Measurements from ENCODE around the gene NECTIN1.

The NECTIN1 gene

GRCh38 chr11:119729951-119730613 is 1.1 kb upstream of the NECTIN1 start:
- no peak for DNase-seq

GRCh38 chr11:119729581-119729927 is 554 bp upstream of the NECTIN1 start:
- DNase-seq: no peak

GRCh38 chr11:119728211-119728626 is 781 bp downstream of the NECTIN1 start:
- DNase-seq: no peak

DNA sequence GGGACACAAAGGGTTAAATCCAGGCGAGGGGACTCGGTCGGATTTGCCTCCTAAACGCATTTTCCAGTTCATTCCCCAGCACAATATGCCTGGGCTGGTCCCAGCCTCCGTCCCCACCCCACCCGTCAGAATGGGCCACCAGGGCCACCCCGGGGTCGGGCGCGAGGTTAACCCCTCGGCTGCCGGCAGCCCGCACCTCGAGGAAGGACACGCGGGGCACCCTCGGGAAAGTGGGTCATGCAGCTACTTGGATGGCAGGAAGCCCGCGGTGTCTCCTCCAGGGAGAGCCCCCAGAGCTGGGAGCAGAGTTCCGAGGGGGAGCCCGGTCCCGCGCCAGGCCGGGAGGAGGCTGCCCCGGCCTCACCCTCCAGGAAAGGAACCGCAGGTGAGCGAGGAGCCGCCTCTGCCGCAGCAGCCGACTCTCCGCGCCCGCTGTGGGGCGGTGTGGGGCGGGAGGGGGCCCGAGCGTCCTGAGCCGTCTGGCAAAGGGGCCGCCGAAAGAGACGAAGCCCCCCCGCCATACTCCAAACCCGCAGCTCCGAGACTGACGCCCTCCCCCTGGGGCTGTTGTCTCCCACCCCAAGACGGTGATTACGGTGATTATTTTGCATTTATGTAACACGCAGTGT is 1.4 kb downstream of the NECTIN1 start:
- DNase-seq: no peak

GRCh38 chr11:119726585-119727522 is 2.1 kb downstream of the NECTIN1 start:
- no peak for DNase-seq

GRCh38 chr11:119726150-119726553 is 2.8 kb downstream of the NECTIN1 start:
- DNase-seq: no peak

DNA sequence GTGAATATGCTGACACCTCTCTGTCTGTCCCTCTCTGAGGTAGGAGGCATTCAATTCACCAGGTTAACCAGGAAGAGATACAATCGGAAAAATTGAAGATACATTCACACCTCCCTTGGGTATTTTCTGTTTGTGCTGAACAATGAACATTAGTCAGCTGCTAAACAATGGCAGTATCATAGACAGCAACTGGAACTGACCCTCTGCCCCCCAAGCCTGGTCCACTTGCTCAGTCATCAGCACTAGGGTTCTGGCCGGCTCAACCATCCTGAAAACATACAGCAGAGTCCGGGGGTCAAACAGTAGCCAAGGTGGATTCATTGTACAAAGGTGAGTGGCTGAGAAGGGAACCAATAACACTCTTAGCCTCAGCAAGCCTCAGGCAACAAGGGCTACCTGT is 4.0 kb downstream of the NECTIN1 start:
- DNase-seq: no peak

GRCh38 chr11:119723952-119724325 is 5.1 kb downstream of the NECTIN1 start:
- no peak for DNase-seq

DNA sequence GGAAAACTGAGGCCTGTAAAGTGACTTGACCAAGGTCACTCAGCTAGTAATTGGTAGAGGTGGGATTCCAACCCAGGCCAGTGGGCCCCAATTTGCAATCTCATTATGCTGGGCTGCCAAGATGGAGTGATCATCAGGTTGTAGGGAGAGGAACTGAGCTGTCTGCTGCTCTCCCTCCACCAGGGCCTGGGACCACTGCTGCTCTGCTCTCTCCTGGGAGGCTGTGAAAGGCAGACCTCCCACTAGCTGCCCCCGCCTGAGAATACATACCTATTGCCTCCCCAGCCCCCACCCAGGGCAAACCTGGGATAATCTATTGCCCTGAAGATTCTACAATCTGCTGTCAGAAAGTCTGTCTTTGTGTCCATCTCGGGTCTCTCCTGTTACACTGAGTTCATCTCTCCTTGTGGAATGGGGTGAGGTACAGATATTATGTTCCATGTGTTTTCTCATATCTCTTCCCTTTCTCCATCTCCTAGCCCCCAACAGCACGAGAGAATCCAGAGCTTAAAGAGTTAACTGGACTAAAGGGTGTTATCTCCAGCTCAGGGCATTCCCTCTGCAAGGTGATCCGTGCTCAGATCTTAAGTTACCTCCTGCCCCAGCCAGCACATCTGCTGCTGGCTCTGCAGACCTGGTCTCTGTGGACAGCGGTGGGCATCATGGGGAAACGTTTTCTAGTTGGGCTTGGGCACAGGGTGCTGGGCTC is 5.6 kb downstream of the NECTIN1 start:
- no peak for DNase-seq

GRCh38 chr11:119722281-119722794 is 6.7 kb downstream of the NECTIN1 start:
- DNase-seq: no peak

DNA sequence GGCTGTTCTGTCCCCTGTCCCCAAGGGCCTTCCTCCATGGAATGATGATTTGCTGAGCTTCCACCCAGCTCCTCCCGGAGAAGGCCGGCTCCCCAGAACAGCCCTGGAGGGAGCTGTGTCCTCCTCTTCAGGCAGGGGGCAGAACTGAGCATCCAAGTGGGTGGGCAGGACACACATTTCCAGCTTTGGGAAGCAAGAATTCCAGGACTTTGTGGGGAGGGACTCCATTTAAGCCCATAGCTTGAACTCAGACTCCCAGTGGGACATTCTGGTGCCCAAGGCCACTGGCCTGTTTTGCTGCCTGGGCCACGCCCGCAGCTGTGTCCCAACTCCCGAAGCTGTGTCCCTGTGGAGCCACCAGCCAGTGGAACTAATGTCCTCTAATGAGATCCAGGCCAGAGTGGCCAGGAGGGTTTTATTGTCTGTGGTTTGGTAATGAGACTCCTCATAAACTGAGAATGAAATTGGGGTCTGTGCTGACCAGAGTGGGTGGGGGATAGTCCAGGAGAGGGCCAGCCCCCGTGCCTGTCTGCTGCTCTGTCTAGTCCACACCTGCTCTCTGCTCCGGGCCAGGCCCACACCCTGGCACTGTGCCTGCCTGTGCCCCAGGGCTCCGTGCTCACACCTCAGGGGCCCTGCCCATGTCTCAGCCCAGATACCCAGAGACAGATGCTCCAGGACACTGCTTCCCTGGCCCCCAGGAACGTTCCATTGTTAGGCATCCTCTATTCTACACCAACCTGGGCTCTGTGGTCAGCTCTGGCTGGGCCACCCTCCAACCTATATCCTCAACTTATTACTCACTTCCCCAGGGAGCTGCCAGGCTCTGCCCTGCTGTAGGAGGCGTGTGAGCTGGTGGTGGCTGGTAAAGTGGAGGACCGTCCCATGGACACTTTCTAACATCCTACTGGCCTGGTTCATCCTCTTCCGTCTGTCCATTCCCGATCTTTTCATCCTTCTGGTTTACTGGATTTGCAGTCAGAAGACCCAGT is 7.6 kb downstream of the NECTIN1 start:
- DNase-seq: no peak

DNA sequence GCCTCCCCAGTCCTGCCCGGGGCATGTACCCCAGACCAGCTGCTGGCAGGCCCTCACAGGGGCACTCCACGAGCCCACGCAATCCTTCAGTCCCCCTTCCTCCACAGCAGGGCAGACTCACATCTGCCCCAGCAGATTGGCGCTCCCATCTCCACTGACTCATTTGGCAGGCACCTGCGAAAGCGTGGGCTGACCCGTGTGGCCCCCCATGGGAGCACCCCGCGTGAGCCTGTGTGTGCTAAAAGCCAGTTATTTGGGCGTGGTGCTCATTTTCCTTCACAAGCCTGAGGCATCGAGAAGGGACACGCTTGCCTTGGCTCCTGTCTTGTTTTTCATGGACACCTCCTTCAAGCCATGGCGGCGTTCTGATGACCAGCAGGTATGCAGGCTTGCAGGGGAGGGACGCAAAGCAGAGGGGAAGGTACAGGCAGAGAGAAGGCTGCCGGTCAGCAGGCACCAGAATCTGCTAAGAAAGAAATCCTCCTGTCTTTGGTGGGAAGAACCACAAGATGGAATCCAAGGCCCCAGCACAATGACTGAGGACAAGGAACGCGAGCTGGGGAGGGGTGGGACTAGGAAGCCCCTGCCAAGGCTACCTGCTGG is 8.6 kb downstream of the NECTIN1 start:
- DNase-seq: no peak

DNA sequence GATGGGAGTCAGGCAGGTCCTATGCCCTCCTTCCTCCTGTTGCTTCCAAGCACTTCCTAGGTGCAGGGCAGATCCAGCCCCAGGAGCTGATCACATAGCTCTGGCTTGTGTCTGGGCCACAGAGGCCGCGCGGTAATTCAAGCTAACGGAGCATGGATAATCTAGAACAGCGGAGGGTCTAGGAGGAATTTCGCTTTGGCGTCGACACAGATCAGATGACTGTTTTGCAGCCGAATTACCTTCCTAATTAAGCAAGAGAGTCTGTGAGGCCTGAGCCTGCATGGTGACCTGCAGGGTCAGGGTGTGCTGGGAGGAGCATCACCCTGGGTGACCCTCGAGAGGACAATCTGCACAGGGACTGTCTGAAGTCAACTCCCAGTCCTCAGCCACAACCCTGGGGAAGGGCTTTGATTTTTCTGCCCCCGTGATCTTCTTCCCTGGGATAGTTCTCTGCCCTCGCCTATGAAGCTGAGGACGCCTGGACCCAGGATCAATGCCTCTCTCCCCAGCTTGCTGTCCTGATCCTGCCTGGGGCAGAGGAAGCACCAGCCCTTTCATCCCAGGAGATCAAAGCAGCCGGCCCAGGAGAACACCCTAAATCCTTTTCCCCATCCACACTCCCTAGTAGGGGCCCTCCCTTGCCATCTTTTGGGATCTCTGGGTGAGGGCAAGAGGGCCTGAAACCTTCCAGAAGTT is 11.0 kb downstream of the NECTIN1 start:
- DNase-seq: no peak

DNA sequence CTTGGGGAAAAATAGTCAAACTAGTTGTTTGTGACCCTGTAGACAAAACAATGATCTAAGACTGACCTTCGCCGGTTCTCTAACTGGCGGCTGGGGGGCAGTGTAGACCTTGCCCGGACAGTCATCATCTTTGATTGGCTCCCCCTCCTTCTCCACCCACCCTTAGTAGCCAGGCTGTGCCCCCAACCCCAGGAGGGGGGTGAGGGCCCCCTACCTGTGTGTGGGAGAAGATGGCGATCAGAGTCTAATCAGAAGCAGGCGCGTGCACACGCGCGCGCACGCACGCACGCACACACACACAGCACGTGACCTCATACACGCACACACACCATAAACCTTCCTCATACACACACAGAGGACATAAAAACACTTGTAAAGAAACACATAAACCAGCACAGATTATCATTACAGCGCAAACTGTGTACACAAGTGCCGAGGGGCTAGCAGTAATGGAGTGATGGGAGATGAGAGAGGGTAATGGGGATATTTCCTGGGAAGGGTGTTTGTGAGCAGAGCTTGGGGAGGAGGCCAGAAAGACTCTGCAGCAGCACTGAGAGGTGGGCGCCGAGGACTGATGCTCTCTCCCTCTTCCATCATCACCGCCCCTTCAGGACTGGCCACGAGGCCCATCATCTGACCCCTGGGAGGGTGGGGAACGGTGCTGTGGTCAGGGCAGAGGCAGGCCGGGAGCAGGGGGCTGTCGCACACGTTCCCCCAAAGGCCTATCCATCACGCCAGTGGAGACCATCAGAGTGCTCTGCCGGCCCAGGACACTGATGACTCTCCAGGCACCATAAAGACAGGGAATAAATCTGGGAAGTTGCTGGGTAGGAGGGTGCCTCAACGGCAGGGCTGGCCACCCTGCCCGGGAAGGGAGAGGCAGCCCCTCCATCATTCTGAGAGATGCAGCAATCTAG is 12.2 kb downstream of the NECTIN1 start:
- DNase-seq: no peak

GRCh38 chr11:119714590-119714989 is 14.4 kb downstream of the NECTIN1 start:
- no peak for DNase-seq

DNA sequence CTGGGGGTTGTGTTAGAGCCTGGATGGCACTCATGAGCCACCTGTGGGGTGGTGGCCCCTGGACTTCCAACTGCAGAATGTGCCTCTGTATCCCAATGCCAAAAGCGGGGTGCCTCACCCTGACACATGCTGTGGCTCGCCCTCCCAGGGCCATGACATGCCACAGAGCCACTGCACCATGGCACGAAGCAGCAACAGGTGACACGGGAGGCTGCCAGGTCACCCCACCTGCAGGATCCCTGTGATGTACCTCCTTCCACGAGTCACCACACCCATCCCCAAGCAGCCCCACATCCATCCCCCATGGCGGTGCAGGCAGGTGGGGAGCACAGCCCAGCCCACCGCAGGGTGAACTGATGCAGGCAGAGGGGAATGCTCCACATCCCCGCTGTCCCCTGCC is 14.8 kb downstream of the NECTIN1 start:
- DNase-seq: no peak

DNA sequence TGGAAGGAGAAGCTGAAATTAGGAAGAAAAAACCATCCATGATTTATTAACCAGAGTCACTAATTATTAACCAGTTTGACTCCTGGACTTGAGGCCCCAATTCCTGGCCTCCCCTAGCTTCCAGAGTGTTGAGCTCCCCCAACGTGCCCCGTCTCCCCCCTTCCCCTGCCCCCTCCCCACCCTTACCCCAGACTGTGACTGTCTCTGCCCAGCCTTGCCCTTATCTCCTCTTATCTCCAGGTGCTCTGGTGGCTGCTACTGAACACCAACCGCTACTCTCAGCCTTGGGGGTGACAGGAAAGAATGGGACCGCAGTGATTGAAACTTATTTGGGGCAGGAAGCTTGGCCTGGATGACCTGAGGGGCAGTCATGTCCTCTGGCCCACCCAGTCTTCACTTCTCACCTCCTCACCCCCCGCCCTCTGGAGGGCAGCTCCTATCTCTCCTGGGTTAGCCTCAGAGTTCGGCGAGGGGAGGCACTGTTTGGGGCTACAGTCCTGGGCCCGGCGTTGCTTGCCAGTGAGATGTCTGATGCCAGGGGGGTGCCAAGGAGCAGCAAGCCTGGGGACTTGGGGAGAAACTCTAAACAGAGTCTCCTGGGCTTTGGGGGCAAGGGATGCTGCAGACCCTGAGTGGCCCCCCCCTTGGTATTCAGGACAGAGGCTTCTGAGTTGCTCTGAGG is 15.5 kb downstream of the NECTIN1 start:
- no peak for DNase-seq

DNA sequence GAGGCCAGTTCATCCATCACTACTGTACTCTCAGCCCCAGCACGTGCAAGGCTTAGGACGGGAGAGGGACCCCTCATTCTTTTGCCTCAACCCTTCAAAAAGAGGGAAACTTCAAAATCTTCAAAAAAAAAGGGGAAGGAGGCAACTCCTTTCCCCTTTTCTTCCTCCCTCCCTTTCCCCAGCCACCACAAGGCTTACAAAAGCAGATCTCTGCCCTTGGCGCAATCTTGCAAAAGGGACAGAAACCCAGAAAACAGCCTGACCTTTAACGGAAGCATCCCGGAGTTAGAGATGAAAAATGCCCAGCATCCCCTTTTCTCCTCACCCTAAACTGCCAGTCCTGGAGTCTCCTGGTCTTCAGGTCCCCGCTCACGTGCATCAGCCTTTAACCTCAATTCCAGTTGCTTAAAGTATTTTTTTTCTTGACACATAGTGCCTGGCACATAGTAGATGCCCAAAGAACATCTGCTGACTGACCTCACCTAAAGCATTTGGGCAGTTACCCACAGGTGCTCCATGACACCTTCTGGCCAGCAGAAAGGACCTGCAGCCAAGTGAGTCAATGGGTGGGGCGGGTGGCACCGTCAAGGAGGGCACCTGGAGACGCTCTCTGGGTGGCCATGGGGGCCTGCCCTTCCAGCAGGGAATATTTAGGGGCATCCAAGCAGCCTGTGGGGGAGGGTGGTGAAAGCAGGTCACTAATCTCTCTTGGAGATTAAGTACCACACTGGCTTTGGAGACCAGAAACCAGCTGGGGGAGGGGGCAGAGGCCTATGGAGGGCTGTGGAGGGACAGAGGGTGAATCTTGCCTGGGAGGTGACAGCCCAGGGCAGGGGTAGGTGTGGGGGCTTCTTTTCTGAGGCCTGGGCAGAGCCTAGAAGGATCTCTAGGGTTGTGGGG is 16.3 kb downstream of the NECTIN1 start:
- no peak for DNase-seq

Measured in SIG-M5 (cell line).